ENCODE results near the gene GPR55.

GRCh38 chr2:230872151-230872967 is 52.7 kb downstream of the GPR55 start:
- no peak for TF ChIP-seq ZNF560 (tag by site-specific recombination; IDR thresholded peaks at IDR 0.05; ENCODE audit: borderline replicate concordance)
- no peak for TF ChIP-seq ZNF501 (tag by site-specific recombination; IDR thresholded peaks at IDR 0.05)
- TF ChIP-seq ZNF112 (tag by site-specific recombination; IDR thresholded peaks at IDR 0.05): no peak
- TF ChIP-seq CTCF (tag by site-specific recombination; IDR thresholded peaks at IDR 0.05): no peak
- TF ChIP-seq ZBTB10 (tag by site-specific recombination; IDR thresholded peaks at IDR 0.05): no peak
- no peak for TF ChIP-seq ZBTB21 (tag by site-specific recombination; IDR thresholded peaks at IDR 0.05)
- no peak for TF ChIP-seq MYNN (tag by site-specific recombination; IDR thresholded peaks at IDR 0.05; ENCODE audit: borderline replicate concordance)
- no peak for TF ChIP-seq ZNF214 (tag by site-specific recombination; IDR thresholded peaks at IDR 0.05; ENCODE audit: borderline replicate concordance)
- TF ChIP-seq ZNF324 (tag by site-specific recombination; IDR thresholded peaks at IDR 0.05): no peak
- TF ChIP-seq ZNF335 (tag by site-specific recombination; conservative IDR thresholded peaks at IDR 0.05): no peak
